AG10803 (cell line): ENCODE results near the gene SUPT20H.
A peak's percentile ranks its signal among the peaks of the same experiment; 100 is the strongest.

Source experiments
- DNase-seq: peaks from one replicate; pipeline ENCODE4 v3.0.0; 2010; ENCODE audit warnings: low read depth
- H3K4me3 ChIP-seq: 2 replicates; pipeline ENCODE4 v1.5.1; 2011; ENCODE audit warnings: mild to moderate bottlenecking, low read length, control low read depth
- TF ChIP-seq, protein P1 (sequence below): conservative IDR thresholded peaks from 2 replicates; pipeline ENCODE4 v1.5.1; 2011; ENCODE audit warnings: mild to moderate bottlenecking, low read length, control low read depth, inconsistent platforms

Gene SUPT20H

DNA sequence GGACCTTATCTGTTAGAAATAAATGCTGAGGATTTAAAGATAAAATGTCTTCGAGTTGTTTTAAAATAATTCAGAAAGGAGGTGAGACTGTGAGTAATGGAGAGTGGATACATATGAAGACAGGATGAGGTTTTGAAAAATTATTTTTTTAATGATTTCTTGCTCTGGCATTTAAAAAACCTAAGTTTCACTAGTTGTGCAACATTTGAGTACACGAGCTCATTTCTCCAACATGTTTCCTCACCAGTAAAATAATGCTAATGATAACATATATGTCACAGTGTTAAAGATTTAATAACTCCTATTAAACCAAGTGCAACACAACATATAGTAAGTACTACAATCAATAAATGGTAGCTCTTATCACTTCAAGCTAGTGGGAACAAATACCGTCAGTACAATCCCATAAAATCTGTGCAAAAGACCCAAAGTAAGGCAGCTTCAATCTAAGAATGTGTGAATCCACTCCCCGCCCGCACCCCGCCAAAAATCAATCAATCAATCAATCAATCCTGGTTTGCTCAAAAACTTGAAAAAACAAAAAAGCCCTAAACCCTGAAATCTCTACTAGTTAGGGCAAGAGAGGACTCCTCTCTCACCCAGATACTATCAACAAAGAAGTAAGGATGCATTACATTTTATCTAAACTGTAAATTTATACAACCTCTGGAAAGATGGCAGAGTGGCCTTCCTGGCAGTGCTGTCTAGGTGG, 61.6 kb downstream of the SUPT20H start:
- TF ChIP-seq, protein P1, sequence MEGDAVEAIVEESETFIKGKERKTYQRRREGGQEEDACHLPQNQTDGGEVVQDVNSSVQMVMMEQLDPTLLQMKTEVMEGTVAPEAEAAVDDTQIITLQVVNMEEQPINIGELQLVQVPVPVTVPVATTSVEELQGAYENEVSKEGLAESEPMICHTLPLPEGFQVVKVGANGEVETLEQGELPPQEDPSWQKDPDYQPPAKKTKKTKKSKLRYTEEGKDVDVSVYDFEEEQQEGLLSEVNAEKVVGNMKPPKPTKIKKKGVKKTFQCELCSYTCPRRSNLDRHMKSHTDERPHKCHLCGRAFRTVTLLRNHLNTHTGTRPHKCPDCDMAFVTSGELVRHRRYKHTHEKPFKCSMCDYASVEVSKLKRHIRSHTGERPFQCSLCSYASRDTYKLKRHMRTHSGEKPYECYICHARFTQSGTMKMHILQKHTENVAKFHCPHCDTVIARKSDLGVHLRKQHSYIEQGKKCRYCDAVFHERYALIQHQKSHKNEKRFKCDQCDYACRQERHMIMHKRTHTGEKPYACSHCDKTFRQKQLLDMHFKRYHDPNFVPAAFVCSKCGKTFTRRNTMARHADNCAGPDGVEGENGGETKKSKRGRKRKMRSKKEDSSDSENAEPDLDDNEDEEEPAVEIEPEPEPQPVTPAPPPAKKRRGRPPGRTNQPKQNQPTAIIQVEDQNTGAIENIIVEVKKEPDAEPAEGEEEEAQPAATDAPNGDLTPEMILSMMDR: no peak
- H3K4me3 ChIP-seq: peak overlapping the region; percentile 90
- peak; percentile 26 for DNase-seq

DNA sequence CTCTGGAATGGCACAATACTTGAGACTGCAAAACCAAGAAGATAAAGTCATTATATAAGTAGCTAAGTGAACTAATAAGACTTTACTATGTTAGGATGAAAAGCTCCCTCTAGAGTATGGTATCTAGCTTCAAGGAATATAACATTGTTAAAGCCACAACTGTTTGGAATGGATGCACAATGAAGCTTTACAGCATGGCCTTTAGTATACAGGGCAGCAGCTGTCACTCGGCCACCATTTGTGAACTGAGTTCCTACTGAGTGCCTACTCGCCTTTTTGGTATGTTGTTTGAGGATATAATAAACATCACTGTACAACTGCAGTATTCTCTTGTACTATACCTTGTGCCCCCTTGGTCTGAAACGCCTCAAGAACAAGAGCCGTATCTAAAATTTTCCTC, 67.1 kb downstream of the SUPT20H start:
- TF ChIP-seq, protein P1: no peak
- no peak for DNase-seq
- H3K4me3 ChIP-seq: no peak overlapping the region

DNA sequence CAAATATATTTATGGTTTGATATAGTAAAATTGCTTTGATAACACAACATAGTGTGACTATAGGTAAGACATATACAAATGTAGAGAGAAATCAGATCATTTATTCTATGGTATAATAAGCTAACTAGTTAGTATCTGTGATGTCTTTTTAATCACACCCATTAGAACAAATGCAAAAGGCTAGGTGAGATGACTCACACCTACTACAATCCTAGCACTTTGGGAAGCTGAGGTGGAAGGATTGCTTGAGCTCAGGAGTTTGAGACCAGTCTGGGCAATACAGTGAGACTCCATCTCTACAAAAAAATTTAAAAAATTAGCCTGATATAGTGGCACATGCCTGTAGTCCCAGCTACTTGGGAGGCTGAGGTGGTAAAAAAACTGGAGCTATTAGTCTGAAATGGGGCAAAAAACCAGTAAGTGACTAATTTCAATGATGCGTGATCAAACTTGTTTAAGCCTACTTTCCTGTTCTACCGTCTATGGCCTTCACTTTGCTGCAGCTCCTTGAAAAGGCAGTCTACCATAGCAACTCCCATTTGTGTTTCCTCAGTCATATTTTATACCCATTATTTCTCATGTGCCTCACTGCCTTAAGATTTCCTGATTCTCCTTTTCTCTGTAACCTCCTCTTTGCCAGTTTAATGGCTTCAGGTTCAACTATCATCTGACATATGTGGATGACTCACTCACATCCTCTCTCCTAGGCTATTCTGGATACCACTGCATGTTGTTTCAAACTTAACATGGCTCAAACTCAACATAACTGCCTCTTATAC, 72.8 kb downstream of the SUPT20H start:
- peak; percentile 2 for DNase-seq

DNA sequence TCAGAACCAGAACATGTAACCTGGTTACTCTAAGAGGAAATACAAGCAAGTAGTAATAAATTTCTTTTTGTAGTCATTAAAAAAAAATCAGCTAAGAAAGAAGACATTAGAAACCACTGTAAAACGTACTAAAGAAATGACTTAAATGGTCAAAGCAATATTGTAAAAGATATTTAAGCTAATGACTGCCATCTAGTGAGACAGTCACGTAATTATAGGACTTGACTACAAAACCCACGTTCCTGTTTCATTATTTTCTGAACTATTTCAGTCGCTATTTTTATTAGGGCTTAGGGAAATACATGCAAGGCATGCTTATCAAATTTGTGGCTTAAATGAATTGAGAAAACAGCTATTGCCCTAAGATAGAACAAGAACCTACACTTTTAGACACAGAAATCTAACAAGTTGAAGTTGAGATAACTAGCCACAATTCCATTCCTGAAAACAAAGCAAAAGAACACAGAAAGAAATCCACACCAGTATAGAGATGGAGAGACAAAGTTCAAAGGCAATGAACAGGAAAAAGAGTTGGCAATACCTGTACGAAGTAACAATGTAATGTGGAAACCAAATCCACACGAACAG, 78.2 kb downstream of the SUPT20H start:
- peak; percentile 68 for DNase-seq
- H3K4me3 ChIP-seq: no peak overlapping the region
- TF ChIP-seq, protein P1: peak; percentile 68

More for the DNA sequence above, 72.8 kb downstream of the SUPT20H start:
- no peak overlapping the region for H3K4me3 ChIP-seq
- TF ChIP-seq, protein P1: no peak

DNA sequence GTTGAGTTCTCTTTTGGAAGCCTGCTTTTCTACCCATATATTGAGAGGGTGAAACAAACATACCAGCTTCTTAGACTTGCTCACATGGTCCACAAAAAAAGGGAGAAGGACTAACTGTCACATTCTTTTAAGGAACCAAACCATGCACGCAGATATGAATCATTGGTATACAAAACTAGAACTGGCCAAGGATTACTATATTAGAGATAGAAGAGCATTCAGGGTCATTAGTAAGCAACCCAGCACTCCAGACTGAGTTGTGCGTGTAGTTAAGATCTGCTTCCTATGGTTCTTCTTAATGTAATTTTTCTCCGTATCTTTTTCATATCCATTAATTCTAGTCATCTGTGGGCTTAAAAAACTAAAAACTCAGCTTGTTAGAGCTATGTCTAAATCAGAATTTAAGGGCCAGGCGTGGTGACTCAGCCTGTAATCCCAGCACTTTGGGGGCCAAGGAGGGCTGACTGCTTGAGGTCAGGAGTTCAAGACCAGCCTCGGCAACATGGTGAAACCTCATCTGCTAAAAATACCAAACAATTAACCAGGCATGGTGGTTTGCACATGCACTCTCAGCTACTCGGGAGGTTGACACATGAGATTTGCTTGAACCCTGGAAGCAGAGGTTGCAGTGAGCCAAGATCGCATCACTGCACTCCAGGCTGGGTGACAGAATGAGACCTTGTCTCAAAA, 80.0 kb downstream of the SUPT20H start:
- TF ChIP-seq, protein P1: no peak
- H3K4me3 ChIP-seq: no peak overlapping the region
- DNase-seq: peak; percentile 37

DNA sequence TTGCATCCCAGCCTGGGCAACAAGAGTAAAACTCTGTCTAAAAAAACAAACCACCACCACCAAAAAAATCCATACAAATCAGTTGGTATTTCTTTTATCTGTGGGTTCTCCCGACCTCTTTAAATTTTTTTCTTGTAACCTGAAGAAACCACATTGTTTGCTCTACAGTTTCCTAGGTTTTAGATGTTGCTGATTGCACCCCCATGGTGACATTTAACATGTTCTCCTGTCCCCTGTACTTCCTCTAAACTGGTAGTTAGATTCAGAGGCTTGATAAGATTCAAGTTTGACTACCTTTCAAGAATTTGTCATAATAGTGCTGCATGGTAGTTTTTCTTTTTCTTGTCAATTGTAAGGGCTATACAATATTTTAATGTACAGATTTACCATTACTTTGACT, 84.3 kb downstream of the SUPT20H start:
- no peak overlapping the region for H3K4me3 ChIP-seq
- TF ChIP-seq, protein P1: no peak
- no peak for DNase-seq
